NCI-H2107 treated with DMSO at 0.1 percent for 48 hours (cell line): ENCODE measurements around the gene CDO1.
"Not testable (repeated sequence)": the region's sequence is repeated elsewhere in the genome, so short reads cannot be mapped to it uniquely, and the experiment has no call there.

Experiments
- DNase-seq: peaks from one replicate; lab custom pipeline; 2025; ENCODE audit not compliant: unreplicated experiment; lab: John Stamatoyannopoulos, UW

CDO1 gene

GRCh38 chr5:115831163-115831768 is 14.8 kb upstream of the CDO1 start:
- no peak for DNase-seq

- DNase-seq: no peak
Measured at GRCh38 chr5:115829913-115830312, 13.5 kb upstream of the CDO1 start.

- no peak for DNase-seq
Measured at GRCh38 chr5:115825948-115826347, 9.5 kb upstream of the CDO1 start.

GRCh38 chr5:115824983-115825382 is 8.5 kb upstream of the CDO1 start:
- not testable (repeated sequence) for DNase-seq

GRCh38 chr5:115820846-115821245 is 4.4 kb upstream of the CDO1 start:
- DNase-seq: no peak

GRCh38 chr5:115818821-115819220 is 2.4 kb upstream of the CDO1 start:
- DNase-seq: no peak

- DNase-seq: no peak
Measured at GRCh38 chr5:115817386-115817785, 927 bp upstream of the CDO1 start.

- DNase-seq: no peak
Measured at GRCh38 chr5:115815693-115816225, 700 bp downstream of the CDO1 start.

- DNase-seq: no peak
Measured at GRCh38 chr5:115815006-115815692, 1.3 kb downstream of the CDO1 start.

- DNase-seq: no peak
Measured at GRCh38 chr5:115813719-115814118, 2.7 kb downstream of the CDO1 start.

GRCh38 chr5:115812372-115812771 is 4.1 kb downstream of the CDO1 start:
- no peak for DNase-seq

- DNase-seq: no peak
Measured at GRCh38 chr5:115811406-115811805, 5.1 kb downstream of the CDO1 start.

GRCh38 chr5:115810761-115811160 is 5.7 kb downstream of the CDO1 start:
- no peak for DNase-seq

GRCh38 chr5:115809946-115810345 is 6.5 kb downstream of the CDO1 start:
- no peak for DNase-seq

GRCh38 chr5:115808066-115808465 is 8.4 kb downstream of the CDO1 start:
- DNase-seq: not testable (repeated sequence)

- DNase-seq: no peak
Measured at GRCh38 chr5:115807654-115808052, 8.8 kb downstream of the CDO1 start.

GRCh38 chr5:115806986-115807653 is 9.3 kb downstream of the CDO1 start:
- no peak for DNase-seq

GRCh38 chr5:115801984-115802383 is 14.5 kb downstream of the CDO1 start:
- no peak for DNase-seq

GRCh38 chr5:115801152-115801551 is 15.3 kb downstream of the CDO1 start:
- no peak for DNase-seq

- DNase-seq: no peak
Measured at GRCh38 chr5:115800108-115800507, 16.4 kb downstream of the CDO1 start.

- no peak for DNase-seq
Measured at GRCh38 chr5:115798252-115798651, 18.2 kb downstream of the CDO1 start.

- no peak for DNase-seq
Measured at GRCh38 chr5:115796656-115797055, 19.8 kb downstream of the CDO1 start.
